Activated naive CD4-positive, alpha-beta T cell treated with anti-CD3 and anti-CD28 coated beads, Interleukin-2, amount 10 ng/mL, durations not matched to agents 7 days and 5 days (primary cell): ENCODE data around the gene SLC24A4.
A peak's percentile ranks its signal among the peaks of the same experiment; 100 is the strongest.

Experiments
- CTCF ChIA-PET: fragments of 350-600 bp; sonication (Branson Sonifier 250); formaldehyde crosslinking; loops from one replicate; lab custom pipeline; 2021; ENCODE audit warnings: antibody characterized with exemption; lab: Charles Lee
- DNase-seq: peaks from one replicate; pipeline ENCODE4 v3.0.0-alpha.2; 2020
- H3K27ac Mint-ChIP-seq: one replicate; pipeline ENCODE4 v1.8.0; 2021; ENCODE audit warnings: mild to moderate bottlenecking, moderate library complexity, mixed read lengths
- H3K27me3 Mint-ChIP-seq: one replicate; pipeline ENCODE4 v1.8.0; 2021; ENCODE audit warnings: mild to moderate bottlenecking, mixed read lengths
- H3K36me3 Mint-ChIP-seq: one replicate; pipeline ENCODE4 v1.8.0; 2021; ENCODE audit warnings: mixed read lengths
- H3K4me1 Mint-ChIP-seq: one replicate; pipeline ENCODE4 v1.8.0; 2021; ENCODE audit warnings: mixed read lengths
- H3K4me3 Mint-ChIP-seq: one replicate; pipeline ENCODE4 v1.8.0; 2021; ENCODE audit warnings: mild to moderate bottlenecking, moderate library complexity, mixed read lengths
- H3K9me3 Mint-ChIP-seq: one replicate; pipeline ENCODE4 v1.8.0; 2021; ENCODE audit warnings: mixed read lengths

SLC24A4 gene

GRCh38 chr14:92506231-92506630 lies 183.3 kb downstream of the SLC24A4 start:
- no peak overlapping the region for H3K4me3 Mint-ChIP-seq

GRCh38 chr14:92507174-92507768 lies 184.3 kb downstream of the SLC24A4 start:
- Mint-ChIP-seq H3K4me3 (no peak overlapping the region), H3K27ac (no peak overlapping the region), H3K4me1 (peaks cover 19% of the 10 kb centered on the region), H3K27me3 (peaks cover 80% of the 10 kb centered on the region), H3K9me3 (no peaks in the 10 kb centered on the region), H3K36me3 (no peaks in the 10 kb centered on the region)
- DNase-seq = peak; percentile 36
- CTCF ChIA-PET = no interaction called here

More at GRCh38 chr14:92506231-92506630, 183.3 kb downstream of the SLC24A4 start:
- Mint-ChIP-seq H3K27me3 (peaks cover 80% of the 10 kb centered on the region), H3K27ac (no peak overlapping the region), H3K36me3 (no peaks in the 10 kb centered on the region), H3K4me1 (peaks cover 18% of the 10 kb centered on the region), H3K9me3 (no peaks in the 10 kb centered on the region)
- no peak for DNase-seq
- CTCF ChIA-PET = no interaction called here

- no peak overlapping the region for H3K27ac Mint-ChIP-seq
- H3K4me3 Mint-ChIP-seq = no peak overlapping the region
- peaks cover 22% of the 10 kb centered on the region for H3K4me1 Mint-ChIP-seq
- CTCF ChIA-PET = no interaction called here
- no peaks in the 10 kb centered on the region for H3K36me3 Mint-ChIP-seq
- H3K27me3 Mint-ChIP-seq = peaks cover 76% of the 10 kb centered on the region
- no peaks in the 10 kb centered on the region for H3K9me3 Mint-ChIP-seq
- DNase-seq = no peak
Observed at GRCh38 chr14:92510972-92511371, 188.0 kb downstream of the SLC24A4 start.

GRCh38 chr14:92511453-92512238 lies 188.7 kb downstream of the SLC24A4 start:
- CTCF ChIA-PET = no interaction called here
- no peaks in the 10 kb centered on the region for H3K36me3 Mint-ChIP-seq
- DNase-seq = no peak
- H3K4me3 Mint-ChIP-seq = no peak overlapping the region
- peaks cover 17% of the 10 kb centered on the region for H3K4me1 Mint-ChIP-seq
- peaks cover 79% of the 10 kb centered on the region for H3K27me3 Mint-ChIP-seq
- H3K27ac Mint-ChIP-seq = no peak overlapping the region
- no peaks in the 10 kb centered on the region for H3K9me3 Mint-ChIP-seq

GRCh38 chr14:92512807-92513203 lies 189.8 kb downstream of the SLC24A4 start:
- Mint-ChIP-seq H3K27me3 (peaks cover 80% of the 10 kb centered on the region), H3K4me1 (peaks cover 13% of the 10 kb centered on the region), H3K4me3 (peak overlapping the region; percentile 17), H3K36me3 (no peaks in the 10 kb centered on the region), H3K9me3 (no peaks in the 10 kb centered on the region), H3K27ac (peak overlapping the region; percentile 35)
- CTCF ChIA-PET = no interaction called here
- DNase-seq = no peak

- Mint-ChIP-seq H3K4me3 (peak within 1 kb of the TSS; percentile 70), H3K4me1 (peaks cover 17% of the 10 kb centered on the region), H3K36me3 (no peaks in the 10 kb centered on the region), H3K9me3 (no peaks in the 10 kb centered on the region), H3K27ac (peak within 1 kb of the TSS; percentile 35), H3K27me3 (peaks cover 83% of the 10 kb centered on the region)
- CTCF ChIA-PET = no interaction called here
- DNase-seq = peak; percentile 60
Observed at GRCh38 chr14:92513204-92513965, 190.4 kb downstream of the SLC24A4 start, which contains the start of gene RIN3. Gene RIN3 (plus strand): TSS chr14:92513781. CDS start chr14:92513933, 152 bp downstream.

- Mint-ChIP-seq H3K27ac (peak overlapping the region; percentile 17), H3K9me3 (no peaks in the 10 kb centered on the region), H3K4me1 (peaks cover 25% of the 10 kb centered on the region), H3K4me3 (peak overlapping the region; percentile 70), H3K36me3 (no peaks in the 10 kb centered on the region), H3K27me3 (peaks cover 86% of the 10 kb centered on the region)
- DNase-seq = peak; percentile 56
- CTCF ChIA-PET = no interaction called here
Observed at GRCh38 chr14:92513966-92514843, 191.2 kb downstream of the SLC24A4 start.

GRCh38 chr14:92514844-92515514 lies 192.0 kb downstream of the SLC24A4 start:
- Mint-ChIP-seq H3K4me3 (peak overlapping the region; percentile 70), H3K4me1 (peaks cover 26% of the 10 kb centered on the region), H3K36me3 (no peaks in the 10 kb centered on the region), H3K27ac (no peak overlapping the region), H3K27me3 (peaks cover 80% of the 10 kb centered on the region), H3K9me3 (no peaks in the 10 kb centered on the region)
- DNase-seq = no peak
- CTCF ChIA-PET = no interaction called here

- CTCF ChIA-PET = no interaction called here
- Mint-ChIP-seq H3K36me3 (no peaks in the 10 kb centered on the region), H3K9me3 (no peaks in the 10 kb centered on the region), H3K4me3 (peak overlapping the region; percentile 70), H3K27me3 (peaks cover 73% of the 10 kb centered on the region), H3K4me1 (peaks cover 26% of the 10 kb centered on the region), H3K27ac (no peak overlapping the region)
- DNase-seq = no peak
Observed at GRCh38 chr14:92515546-92516343, 192.8 kb downstream of the SLC24A4 start.

GRCh38 chr14:92516344-92516965 lies 193.5 kb downstream of the SLC24A4 start:
- peaks cover 71% of the 10 kb centered on the region for H3K27me3 Mint-ChIP-seq
- H3K36me3 Mint-ChIP-seq = no peaks in the 10 kb centered on the region
- CTCF ChIA-PET = no interaction called here
- no peak overlapping the region for H3K4me3 Mint-ChIP-seq
- no peak overlapping the region for H3K27ac Mint-ChIP-seq
- no peaks in the 10 kb centered on the region for H3K9me3 Mint-ChIP-seq
- H3K4me1 Mint-ChIP-seq = peaks cover 26% of the 10 kb centered on the region
- DNase-seq = no peak

- no peak for DNase-seq
- peaks cover 75% of the 10 kb centered on the region for H3K27me3 Mint-ChIP-seq
- H3K4me1 Mint-ChIP-seq = peaks cover 26% of the 10 kb centered on the region
- H3K36me3 Mint-ChIP-seq = no peaks in the 10 kb centered on the region
- no peaks in the 10 kb centered on the region for H3K9me3 Mint-ChIP-seq
- H3K27ac Mint-ChIP-seq = no peak overlapping the region
- no peak overlapping the region for H3K4me3 Mint-ChIP-seq
- CTCF ChIA-PET = no interaction called here
Observed at GRCh38 chr14:92516966-92517506, 194.1 kb downstream of the SLC24A4 start.

GRCh38 chr14:92517761-92518160 lies 194.8 kb downstream of the SLC24A4 start:
- DNase-seq = no peak
- CTCF ChIA-PET = no interaction called here
- no peak overlapping the region for H3K27ac Mint-ChIP-seq

More at GRCh38 chr14:92517761-92518160, 194.8 kb downstream of the SLC24A4 start:
- H3K4me3 Mint-ChIP-seq = no peak overlapping the region
- peaks cover 70% of the 10 kb centered on the region for H3K27me3 Mint-ChIP-seq
- H3K9me3 Mint-ChIP-seq = no peaks in the 10 kb centered on the region
- H3K36me3 Mint-ChIP-seq = no peaks in the 10 kb centered on the region
- peaks cover 25% of the 10 kb centered on the region for H3K4me1 Mint-ChIP-seq
